Keratinocyte (primary cell): ENCODE measurements around the gene CALCR. TPM values are rescaled to one million over a fixed set of nuclear protein-coding genes. Genes with fewer than 3 reads are reported as not detected.

Experiments used
- DNase-seq: peaks from one replicate; pipeline ENCODE4 v3.0.0-alpha.2; 2011; ENCODE audit warnings: low read depth, missing footprints, low spot score
- FAIRE-seq: peaks from 2 replicates; lab custom pipeline; 2011; peaks lifted over from hg19 to GRCh38; lab: Jason Lieb, UNC
- H2AFZ ChIP-seq: 2 replicates; pipeline ENCODE4 v1.6.0; 2012; ENCODE audit warnings: low read length, control low read depth, inconsistent platforms; ENCODE audit not compliant: control insufficient read depth
- H3K27ac ChIP-seq: 2 replicates; pipeline ENCODE4 v1.5.1; 2011; ENCODE audit warnings: low read length; ENCODE audit not compliant: control insufficient read depth, insufficient read depth
- H3K27me3 ChIP-seq: 3 replicates; pipeline ENCODE4 v1.6.0; 2011; ENCODE audit warnings: low read length; ENCODE audit not compliant: control insufficient read depth, insufficient read depth; ENCODE audit errors: extremely low read depth
- H3K36me3 ChIP-seq, 2 experiments: 2 replicates in 1 of 2; 3 replicates in 1 of 2; pipeline ENCODE4 v1.5.1; 2011; ENCODE audit warnings: low read length in 2 of 2, mild to moderate bottlenecking in 1 of 2; ENCODE audit not compliant: control insufficient read depth in 2 of 2, insufficient read depth in 2 of 2; ENCODE audit errors: extremely low read depth in 1 of 2
- H3K4me1 ChIP-seq: 3 replicates; pipeline ENCODE4 v1.5.1; 2011; ENCODE audit warnings: low read length; ENCODE audit not compliant: control insufficient read depth, insufficient read depth; ENCODE audit errors: extremely low read depth
- H3K4me2 ChIP-seq: 3 replicates; pipeline ENCODE4 v1.6.0; 2011; ENCODE audit warnings: low read depth, low read length; ENCODE audit not compliant: control insufficient read depth, insufficient read depth; ENCODE audit errors: extremely low read depth
- H3K4me3 ChIP-seq, 3 experiments: fragments of 200-600 bp in 1 of 3; sonication (generic) in 1 of 3; 2 replicates in 2 of 3; 3 replicates in 1 of 3; pipeline ENCODE4 v1.5.1; 2011 to 2016; ENCODE audit warnings: low read length in 3 of 3, mild to moderate bottlenecking in 3 of 3, control low read depth in 2 of 3, inconsistent platforms in 1 of 3, low read depth in 1 of 3, mixed read lengths in 1 of 3, mixed run types in 1 of 3, moderate library complexity in 1 of 3; ENCODE audit not compliant: control insufficient read depth in 2 of 3, insufficient read depth in 2 of 3; ENCODE audit errors: extremely low read depth in 1 of 3
- H3K79me2 ChIP-seq: 2 replicates; pipeline ENCODE4 v1.6.0; 2012; ENCODE audit warnings: low read length; ENCODE audit not compliant: control insufficient read depth, insufficient read depth
- H3K9ac ChIP-seq: 3 replicates; pipeline ENCODE4 v1.6.0; 2011; ENCODE audit warnings: low read length; ENCODE audit not compliant: control insufficient read depth, insufficient read depth; ENCODE audit errors: extremely low read depth
- H3K9me1 ChIP-seq: 3 replicates; pipeline ENCODE4 v1.6.0; 2011; ENCODE audit warnings: low read length; ENCODE audit not compliant: control insufficient read depth, insufficient read depth; ENCODE audit errors: extremely low read depth
- H3K9me3 ChIP-seq: 2 replicates; pipeline ENCODE4 v1.5.1; 2012; ENCODE audit warnings: low read depth, low read length; ENCODE audit not compliant: control insufficient read depth
- H4K20me1 ChIP-seq: 3 replicates; pipeline ENCODE4 v1.6.0; 2011; ENCODE audit warnings: low read length; ENCODE audit not compliant: control insufficient read depth, insufficient read depth; ENCODE audit errors: extremely low read depth
- EZH2 ChIP-seq: IDR thresholded peaks from one replicate; pipeline ENCODE4 v1.6.1; 2012; ENCODE audit warnings: inconsistent platforms, mild to moderate bottlenecking, low read length, moderate library complexity
- dilution Hi-C: fragments of 300-500 bp; cut with MboI; formaldehyde crosslinking; loops from one replicate; pipeline ENCODE4 v1.7.0; 2020; ENCODE audit warnings: low sequenced_read_pairs; ENCODE audit not compliant: extremely low pct_ligation_motif_present
- polyA plus RNA-seq, 5 experiments: library from polyadenylated mRNA; depleted of rRNA in 3 of 5; stranded (reverse) in 3 of 5; stranded (forward) in 1 of 5; unstranded in 1 of 5; fragments of >200 nt; gene quantifications; 1 replicate in 1 of 5; 2 replicates in 3 of 5; 3 replicates in 1 of 5; pipeline versions ENCODE4 v1.2.1 to v1.2.3, GENCODE V29; 2011 to 2012; ENCODE audit warnings: missing spikeins in 2 of 5, low read depth in 1 of 5, low replicate concordance in 1 of 5
- TF ChIP-seq, protein P1 (sequence below), 3 experiments: IDR thresholded peaks in 1 of 3; conservative IDR thresholded peaks in 1 of 3; optimal IDR thresholded peaks in 1 of 3; 2 replicates in 2 of 3; 3 replicates in 1 of 3; pipeline versions ENCODE3 to v1.5.1; 2011; ENCODE audit warnings: low read length in 3 of 3, mild to moderate bottlenecking in 3 of 3, moderate library complexity in 2 of 3, control low read depth in 1 of 3, inconsistent platforms in 1 of 3; ENCODE audit not compliant: insufficient read depth in 2 of 3; ENCODE audit errors: extremely low read depth in 1 of 3

CALCR gene
- polyA plus RNA-seq, 1 donor (not counting 4 experiments of a cell fraction or from before 2014, with no cell fraction given), result not detected

DNA sequence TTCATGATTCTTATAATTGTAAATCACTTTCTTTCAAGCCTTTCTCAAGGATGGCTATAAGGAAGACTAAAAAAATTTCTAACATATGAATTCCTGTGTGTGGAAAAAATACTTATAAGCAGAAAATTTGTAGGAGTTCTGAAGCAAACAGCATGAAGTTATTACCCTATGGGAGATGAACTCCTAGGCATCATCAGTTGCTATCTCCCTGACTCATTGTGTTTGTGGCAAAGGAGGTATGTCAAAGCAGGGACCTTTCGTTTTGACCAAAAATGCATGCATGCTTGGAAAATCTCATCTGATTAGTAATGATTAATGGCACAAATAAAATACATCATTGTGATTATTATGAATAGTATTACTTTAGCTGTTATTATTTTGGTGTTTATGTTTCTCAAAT lies 59.4 kb downstream of the CALCR start:
- Histone ChIP-seq H3K9me3 (no peaks in the 10 kb centered on the region), H2AFZ (no peak overlapping the region), H3K9ac (no peak overlapping the region), H4K20me1 (no peaks in the 10 kb centered on the region), H3K4me2 (no peak overlapping the region), H3K4me1 (no peaks in the 10 kb centered on the region), H3K27me3 (no peaks in the 10 kb centered on the region), H3K4me3 (no peak overlapping the region), H3K9me1 (no peaks in the 10 kb centered on the region), H3K79me2 (no peaks in the 10 kb centered on the region), H3K27ac (no peak overlapping the region), H3K36me3 (no peaks in the 10 kb centered on the region)
- no peak for DNase-seq
- FAIRE-seq, result no peak
- no peak for TF ChIP-seq EZH2
- TF ChIP-seq, protein P1, sequence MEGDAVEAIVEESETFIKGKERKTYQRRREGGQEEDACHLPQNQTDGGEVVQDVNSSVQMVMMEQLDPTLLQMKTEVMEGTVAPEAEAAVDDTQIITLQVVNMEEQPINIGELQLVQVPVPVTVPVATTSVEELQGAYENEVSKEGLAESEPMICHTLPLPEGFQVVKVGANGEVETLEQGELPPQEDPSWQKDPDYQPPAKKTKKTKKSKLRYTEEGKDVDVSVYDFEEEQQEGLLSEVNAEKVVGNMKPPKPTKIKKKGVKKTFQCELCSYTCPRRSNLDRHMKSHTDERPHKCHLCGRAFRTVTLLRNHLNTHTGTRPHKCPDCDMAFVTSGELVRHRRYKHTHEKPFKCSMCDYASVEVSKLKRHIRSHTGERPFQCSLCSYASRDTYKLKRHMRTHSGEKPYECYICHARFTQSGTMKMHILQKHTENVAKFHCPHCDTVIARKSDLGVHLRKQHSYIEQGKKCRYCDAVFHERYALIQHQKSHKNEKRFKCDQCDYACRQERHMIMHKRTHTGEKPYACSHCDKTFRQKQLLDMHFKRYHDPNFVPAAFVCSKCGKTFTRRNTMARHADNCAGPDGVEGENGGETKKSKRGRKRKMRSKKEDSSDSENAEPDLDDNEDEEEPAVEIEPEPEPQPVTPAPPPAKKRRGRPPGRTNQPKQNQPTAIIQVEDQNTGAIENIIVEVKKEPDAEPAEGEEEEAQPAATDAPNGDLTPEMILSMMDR (optimal IDR thresholded peaks at IDR 0.05 in 1 of 3, IDR thresholded peaks at IDR 0.05 in 1 of 3, conservative IDR thresholded peaks at IDR 0.05 in 1 of 3; ENCODE audit: extremely low read depth in 1 of 3, insufficient read depth in 2 of 3, low read length in 3 of 3), result no peak
- dilution Hi-C loops, result no loop called here

DNA sequence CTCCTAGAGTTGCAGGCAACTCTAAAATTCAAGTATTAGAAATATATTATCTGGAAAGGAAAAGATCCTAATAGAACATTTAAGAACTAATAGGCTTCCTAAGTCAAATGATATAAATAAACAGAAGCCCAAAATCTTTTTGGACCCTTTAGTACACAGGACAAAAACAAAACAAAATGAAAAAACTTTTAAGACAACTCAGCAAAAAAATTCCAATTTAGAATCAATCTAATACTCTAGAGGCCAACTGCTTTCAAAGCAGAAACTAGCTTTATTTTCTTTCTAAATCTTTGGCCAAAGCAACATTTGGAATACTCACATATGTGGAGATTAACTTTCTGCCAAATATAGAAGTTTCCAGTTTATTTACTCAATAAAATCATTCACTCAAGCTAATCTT lies 65.2 kb downstream of the CALCR start:
- Histone ChIP-seq H3K9me3 (no peaks in the 10 kb centered on the region), H4K20me1 (no peaks in the 10 kb centered on the region), H3K9ac (no peak overlapping the region), H3K36me3 (no peaks in the 10 kb centered on the region), H3K4me1 (no peaks in the 10 kb centered on the region), H3K27me3 (no peaks in the 10 kb centered on the region), H3K9me1 (no peaks in the 10 kb centered on the region), H3K79me2 (no peaks in the 10 kb centered on the region), H3K27ac (no peak overlapping the region), H3K4me3 (no peak overlapping the region), H3K4me2 (no peak overlapping the region), H2AFZ (no peak overlapping the region)
- dilution Hi-C loops, result no loop called here
- DNase-seq, result no peak
- TF ChIP-seq, protein P1 (optimal IDR thresholded peaks at IDR 0.05 in 1 of 3, IDR thresholded peaks at IDR 0.05 in 1 of 3, conservative IDR thresholded peaks at IDR 0.05 in 1 of 3; ENCODE audit: extremely low read depth in 1 of 3, insufficient read depth in 2 of 3, low read length in 3 of 3), result no peak
- no peak for TF ChIP-seq EZH2
- no peak for FAIRE-seq
